HG02884 (cell line): Measurements from ENCODE around the gene SLC4A5.
A peak's percentile ranks its signal among the peaks of the same experiment; 100 is the strongest.
"Not testable (repeated sequence)": the region's sequence is repeated elsewhere in the genome, so short reads cannot be mapped to it uniquely, and the experiment has no call there.

ENCODE experiments used
- ATAC-seq: cut with Tn5 transposase; IDR thresholded peaks from one replicate; pipeline ENCODE4 v1.9.1; 2021; ENCODE audit warnings: mild to moderate bottlenecking, moderate library complexity; ENCODE audit not compliant: unreplicated experiment

Gene SLC4A5

GRCh38 chr2:74204436-74204835 lies 138.8 kb downstream of the SLC4A5 start:
- no peak for ATAC-seq

DNA sequence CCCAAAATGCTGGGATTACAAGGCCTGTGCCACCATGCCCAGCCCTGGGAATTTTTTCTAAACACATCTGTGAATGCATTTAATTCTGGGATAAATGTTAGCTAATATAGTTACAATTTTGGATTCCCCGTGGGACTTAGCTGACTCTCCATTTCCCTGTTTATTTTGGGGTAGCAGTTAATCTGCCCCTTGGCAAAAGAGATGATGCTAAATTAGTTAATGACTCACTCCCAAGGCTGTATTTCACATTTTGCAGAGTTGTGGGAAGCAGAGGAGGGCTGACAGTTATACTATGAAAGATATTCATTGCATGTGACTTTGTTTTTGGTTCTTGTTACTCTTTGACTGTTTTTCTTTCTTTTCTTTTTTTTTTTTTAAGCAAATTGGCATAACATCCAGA lies 141.6 kb downstream of the SLC4A5 start:
- no peak for ATAC-seq

DNA sequence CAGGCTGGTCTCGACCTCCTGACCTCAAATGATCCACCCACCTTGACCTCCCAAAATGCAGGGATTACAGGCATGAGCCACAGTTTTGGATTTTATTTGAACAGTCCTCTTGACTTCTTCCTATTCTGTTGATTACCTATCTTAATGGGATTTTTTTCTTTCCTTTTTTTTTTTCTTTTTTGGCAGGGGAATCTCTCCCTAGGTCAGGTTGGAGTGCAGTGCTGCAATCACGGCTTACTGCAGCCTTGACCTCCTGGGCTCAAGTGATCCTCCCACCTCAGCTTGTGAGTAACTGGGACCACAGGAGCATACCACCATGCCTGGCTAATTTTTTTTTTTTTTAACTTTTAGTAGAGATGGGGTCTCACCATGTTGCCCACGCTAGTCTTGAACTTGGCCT lies 142.0 kb downstream of the SLC4A5 start:
- ATAC-seq = no peak

GRCh38 chr2:74199871-74200305 lies 143.3 kb downstream of the SLC4A5 start:
- no peak for ATAC-seq

DNA sequence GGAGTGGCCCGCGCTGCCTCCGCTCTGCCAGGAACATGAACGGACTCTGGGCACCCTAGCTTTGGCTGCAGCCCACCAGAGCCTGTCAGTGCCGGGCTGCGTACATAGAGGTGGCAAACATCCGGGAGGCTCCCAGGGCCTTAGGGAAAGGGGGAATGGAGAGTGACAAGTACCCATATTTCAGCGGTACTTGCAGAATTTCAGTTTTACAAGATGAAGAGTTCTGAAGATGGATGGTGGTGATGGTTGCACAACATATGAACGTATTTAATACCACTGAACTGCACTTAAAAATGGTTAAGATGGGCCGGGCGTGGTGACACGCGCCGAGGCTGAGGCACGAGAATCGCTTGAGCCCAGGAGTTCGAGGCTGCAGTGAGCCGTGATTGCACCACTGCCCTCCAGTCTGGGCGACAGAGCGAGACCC lies 143.9 kb downstream of the SLC4A5 start:
- ATAC-seq = no peak

GRCh38 chr2:74198461-74199274 lies 144.5 kb downstream of the SLC4A5 start, which contains the start of gene MTHFD2:
Gene MTHFD2, plus strand, starts transcription at chr2:74198615. Its CDS starts 27 bp downstream, at chr2:74198642.
- peak; percentile 79 for ATAC-seq

DNA sequence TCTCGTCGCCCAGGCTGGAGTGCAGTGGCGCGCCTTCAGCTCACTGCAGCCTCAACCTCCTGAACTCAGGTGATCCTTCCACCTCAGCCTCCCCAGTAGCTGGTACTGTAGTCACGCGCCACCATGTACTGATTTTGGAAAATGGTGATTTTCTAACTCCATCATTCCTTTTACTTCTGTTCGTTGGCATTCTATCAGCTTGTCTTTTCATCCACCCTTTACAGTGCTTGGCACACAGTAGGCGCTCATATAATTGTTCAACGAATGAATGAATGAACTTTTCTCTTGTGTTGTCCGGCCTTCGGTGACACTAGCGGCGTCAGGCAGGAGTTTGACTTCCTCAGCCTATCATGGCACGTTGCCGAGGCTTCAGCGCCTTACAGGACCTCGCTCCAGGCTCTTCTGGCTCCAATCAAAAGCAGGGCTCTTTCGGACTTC lies 145.2 kb downstream of the SLC4A5 start:
- no peak for ATAC-seq

DNA sequence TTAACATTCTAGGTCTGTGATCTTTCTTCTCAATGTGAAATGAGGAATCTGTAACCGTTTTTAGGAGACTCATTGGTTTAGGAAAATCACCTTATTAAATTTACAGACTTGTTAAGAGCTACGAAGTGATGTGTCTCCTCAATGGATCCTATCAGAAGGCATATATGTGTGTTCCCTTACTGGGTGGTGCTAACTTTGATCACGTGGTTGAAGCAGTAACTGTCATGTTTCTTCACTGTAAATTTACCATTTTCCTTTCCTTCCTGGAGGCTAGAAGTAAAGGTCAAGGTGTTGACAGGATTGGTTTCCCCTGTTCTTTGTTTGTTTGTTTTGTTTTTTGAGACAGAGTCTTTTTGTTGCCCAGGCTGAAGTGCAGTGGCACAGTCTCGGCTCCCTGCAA lies 146.2 kb downstream of the SLC4A5 start:
- no peak for ATAC-seq

- no peak for ATAC-seq
Observed at GRCh38 chr2:74194799-74195198, 148.4 kb downstream of the SLC4A5 start.

GRCh38 chr2:74191596-74192380 lies 151.4 kb downstream of the SLC4A5 start:
- no peak for ATAC-seq

- no peak for ATAC-seq
Observed at GRCh38 chr2:74188696-74189095, 154.5 kb downstream of the SLC4A5 start.

- no peak for ATAC-seq
Observed at GRCh38 chr2:74188018-74188601, 155.1 kb downstream of the SLC4A5 start.

DNA sequence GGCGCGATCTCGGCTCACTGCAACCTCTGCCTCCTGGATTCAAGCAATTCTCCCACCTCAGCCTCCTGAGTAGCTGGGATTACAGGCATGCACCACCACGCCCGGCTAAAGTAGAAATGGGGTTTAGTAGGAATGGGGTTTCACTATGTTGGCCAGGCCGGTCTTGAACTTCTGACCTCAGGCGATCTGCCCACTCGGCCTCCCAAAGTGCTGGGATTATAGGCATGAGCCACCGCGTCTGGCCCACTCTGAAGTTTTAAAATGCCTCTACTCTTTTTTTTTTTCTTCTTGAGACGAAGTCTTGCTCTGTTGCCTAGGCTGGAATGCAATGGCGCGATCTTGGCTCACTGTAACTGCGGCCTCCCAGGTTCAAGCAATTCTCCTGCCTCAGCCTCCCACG lies 156.5 kb downstream of the SLC4A5 start:
- ATAC-seq = not testable (repeated sequence)

DNA sequence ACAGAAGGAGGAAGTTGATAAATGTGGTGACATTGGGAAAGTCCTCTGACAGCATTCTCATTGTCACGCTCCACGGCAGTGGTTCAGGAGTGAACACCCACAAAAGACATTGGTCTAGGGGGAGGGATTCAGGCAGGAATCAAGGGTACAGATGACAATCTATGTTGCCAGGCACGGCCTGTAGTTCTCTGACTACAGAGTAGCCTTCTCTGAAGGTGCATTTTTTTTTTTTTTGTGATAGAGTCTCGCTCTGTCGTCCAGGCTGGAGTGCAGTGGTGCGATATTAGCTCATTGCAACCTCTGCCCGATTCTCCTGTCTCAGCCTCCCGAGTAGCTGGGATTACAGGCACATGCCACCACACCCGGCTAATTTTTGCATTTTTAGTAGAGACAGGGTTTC lies 157.2 kb downstream of the SLC4A5 start:
- ATAC-seq = peak; percentile 60

DNA sequence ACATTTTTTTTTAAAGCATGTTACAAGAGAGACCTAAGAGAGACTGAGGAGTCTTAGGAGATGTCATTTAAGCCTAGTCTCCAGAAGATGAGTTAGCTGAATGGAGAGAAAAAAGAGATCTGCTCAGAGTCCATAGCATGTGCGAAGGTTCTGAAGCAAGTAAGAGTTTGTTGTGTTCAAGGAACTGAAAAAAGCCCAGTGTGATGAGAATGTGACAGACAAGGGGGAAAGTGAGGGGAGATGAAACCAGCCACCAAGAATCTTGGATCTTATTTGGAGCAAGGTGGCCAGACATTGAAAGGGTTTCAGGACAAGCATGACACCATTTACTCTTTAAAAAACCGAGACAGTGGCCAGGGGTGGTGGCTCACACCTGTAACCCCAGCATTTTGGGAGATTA lies 159.3 kb downstream of the SLC4A5 start:
- ATAC-seq = no peak

- ATAC-seq = no peak
Observed at GRCh38 chr2:74181739-74182138, 161.5 kb downstream of the SLC4A5 start.

GRCh38 chr2:74179063-74179865 lies 164.0 kb downstream of the SLC4A5 start:
- ATAC-seq = peak; percentile 12

GRCh38 chr2:74178211-74179062 lies 164.8 kb downstream of the SLC4A5 start, which contains the start of gene MOB1A:
Gene MOB1A, minus strand, starts transcription at chr2:74178879. Its CDS starts 205 bp downstream, at chr2:74178674.
- peak; percentile 86 for ATAC-seq

DNA sequence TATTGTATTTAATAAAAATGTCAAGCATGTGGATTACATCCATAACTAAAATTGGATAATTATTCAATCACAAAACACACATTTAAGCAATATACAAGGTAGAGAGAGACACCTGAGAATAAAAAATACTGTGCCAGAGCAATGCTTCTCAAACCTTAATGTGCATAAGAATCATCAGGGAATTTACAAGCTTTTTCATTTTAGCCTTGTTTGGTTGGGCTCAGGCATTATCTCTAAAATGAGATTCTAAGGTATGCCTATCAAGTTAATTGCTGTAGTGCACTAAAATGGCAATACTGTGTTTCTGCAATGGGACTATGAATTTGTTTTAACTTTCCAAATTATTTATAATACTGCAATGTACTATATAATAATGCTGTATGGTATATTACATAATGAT lies 165.5 kb downstream of the SLC4A5 start:
- no peak for ATAC-seq

GRCh38 chr2:74174909-74175308 lies 168.3 kb downstream of the SLC4A5 start:
- ATAC-seq = no peak
